HCT116 (cell line): ENCODE results near the gene KLHDC4. TPM values are rescaled to one million over a fixed set of nuclear protein-coding genes. Genes with fewer than 3 reads are reported as not detected.

Source experiments
- ATAC-seq: fragments of 200-7000 bp; cut with Tn5 transposase; 2 replicates; pipeline ENCODE4 v1.9.1; 2020; ENCODE audit warnings: mild to moderate bottlenecking, moderate library complexity
- BruUV-seq: library from RNA; stranded (reverse); fragments of 400-500 nt; replicated peaks from 2 replicates; lab custom pipeline; 2021; lab: Mats Ljungman, UMichigan
- CTCF ChIA-PET: fragments of 300-600 bp; sonication (Branson Sonifier 250); formaldehyde crosslinking; loops from one replicate; lab custom pipeline; 2021; ENCODE audit warnings: antibody characterized with exemption; lab: Charles Lee
- POLR2A ChIA-PET: fragments of 300-600, 350-600 bp; sonication (Branson Sonifier 250); formaldehyde crosslinking; loops from one replicate; lab custom pipeline; 2021; ENCODE audit warnings: antibody characterized with exemption; lab: Charles Lee
- RAD21 ChIA-PET, 2 experiments: fragments of 300-600 bp; sonication (Branson Sonifier 250); formaldehyde crosslinking; loops; one replicate each; lab custom pipeline; 2023; ENCODE audit warnings: low total read pairs in 2 of 2; ENCODE audit not compliant: uncharacterized antibody in 2 of 2, unreplicated experiment in 2 of 2, low non-redundant PET in 1 of 2; lab: Charles Lee
- DNase-seq: peaks from one replicate; pipeline ENCODE4 v3.0.0-alpha.2; 2010; ENCODE audit warnings: low read depth, low spot score
- H2AFZ ChIP-seq: fragments of 200-600 bp; shearing (Covaris generic), sonication (generic); 2 replicates; pipeline ENCODE4 v1.6.1; 2017; ENCODE audit warnings: low read depth, mixed run types, mixed read lengths, antibody characterized with exemption, low read length; ENCODE audit not compliant: poor library complexity, severe bottlenecking
- H3K27ac ChIP-seq: 2 replicates; pipeline ENCODE4 v1.5.1; 2012; ENCODE audit warnings: low read depth, low read length
- H3K27me3 ChIP-seq: fragments of 200-600 bp; sonication (generic); 2 replicates; pipeline ENCODE4 v1.6.1; 2016; ENCODE audit warnings: mixed run types, low read length, mixed read lengths; ENCODE audit not compliant: insufficient read depth
- H3K36me3 ChIP-seq, 2 experiments: fragments of 200-500 bp in 1 of 2; fragments of 200-600 bp in 1 of 2; sonication (Bioruptor generic) in 1 of 2; sonication (generic) in 1 of 2; 2 replicates each; pipeline versions ENCODE4 v1.5.1 to v1.6.1; 2014 to 2016; ENCODE audit warnings: low read length in 2 of 2, inconsistent platforms in 1 of 2, mixed read lengths in 1 of 2, mixed run types in 1 of 2; ENCODE audit not compliant: insufficient read depth in 2 of 2, control insufficient read depth in 1 of 2
- H3K4me1 ChIP-seq, 2 experiments: fragments of 200-600 bp in 1 of 2; sonication (generic) in 1 of 2; 2 replicates each; pipeline versions ENCODE4 v1.5.1 to v1.6.1; 2012 to 2017; ENCODE audit warnings: low read length in 2 of 2, inconsistent platforms in 1 of 2, mild to moderate bottlenecking in 1 of 2, mixed read lengths in 1 of 2, mixed run types in 1 of 2, moderate library complexity in 1 of 2; ENCODE audit not compliant: insufficient read depth in 2 of 2, control insufficient read depth in 1 of 2
- H3K4me2 ChIP-seq: fragments of 200-600 bp; sonication (generic); 2 replicates; pipeline ENCODE4 v1.6.1; 2017; ENCODE audit warnings: mixed run types, low read length, mixed read lengths
- H3K4me3 ChIP-seq, 2 experiments: fragments of 200-600 bp in 1 of 2; sonication (generic) in 1 of 2; replicated peaks in 1 of 2; 2 replicates each; pipeline ENCODE4 v1.5.1; 2011 to 2016; ENCODE audit warnings: low read length in 2 of 2, control low read depth in 1 of 2, low read depth in 1 of 2, mild to moderate bottlenecking in 1 of 2, mixed read lengths in 1 of 2, mixed run types in 1 of 2
- H3K79me2 ChIP-seq: fragments of 200-600 bp; sonication (generic); 2 replicates; pipeline ENCODE4 v1.6.1; 2017; ENCODE audit warnings: mild to moderate bottlenecking, mixed run types, low read length, moderate library complexity, mixed read lengths; ENCODE audit not compliant: insufficient read depth
- H3K9ac ChIP-seq: fragments of 200-600 bp; sonication (generic); 2 replicates; pipeline ENCODE4 v1.6.1; 2016; ENCODE audit warnings: low read length, mixed read lengths
- H3K9me2 ChIP-seq: fragments of 200-600 bp; sonication (generic), shearing (Covaris generic); 2 replicates; pipeline ENCODE4 v1.6.1; 2017; ENCODE audit warnings: mixed run types, mild to moderate bottlenecking, moderate library complexity; ENCODE audit not compliant: insufficient read depth
- H3K9me3 ChIP-seq, 2 experiments: fragments of 200-500 bp in 1 of 2; fragments of 200-600 bp in 1 of 2; sonication (Bioruptor generic) in 1 of 2; sonication (generic) in 1 of 2; 2 replicates each; pipeline ENCODE4 v1.6.1; 2014 to 2017; ENCODE audit warnings: low read length in 2 of 2, mixed read lengths in 2 of 2, inconsistent platforms in 1 of 2, low read depth in 1 of 2, mild to moderate bottlenecking in 1 of 2, mixed run types in 1 of 2, moderate library complexity in 1 of 2; ENCODE audit not compliant: control insufficient read depth in 1 of 2, insufficient read depth in 1 of 2
- H4K20me1 ChIP-seq: fragments of 200-600 bp; sonication (generic), shearing (Covaris generic); 2 replicates; pipeline ENCODE4 v1.6.1; 2017; ENCODE audit warnings: mixed run types, mild to moderate bottlenecking, moderate library complexity; ENCODE audit not compliant: insufficient read depth
- CEBPB ChIP-seq: IDR thresholded peaks from 2 replicates; pipeline ENCODE4 v1.6.1; 2012; ENCODE audit warnings: low read depth
- EGR1 ChIP-seq: IDR thresholded peaks from 2 replicates; pipeline ENCODE4 v1.6.1; 2012; ENCODE audit warnings: low read depth
- JUND ChIP-seq: IDR thresholded peaks from 2 replicates; pipeline ENCODE4 v1.6.1; 2012
- POLR2A ChIP-seq: IDR thresholded peaks from 2 replicates; pipeline ENCODE4 v1.7.0; 2011; ENCODE audit warnings: borderline replicate concordance; ENCODE audit not compliant: insufficient read depth, insufficient read length; ENCODE audit errors: extremely low read depth
- SP1 ChIP-seq: IDR thresholded peaks from 2 replicates; pipeline ENCODE4 v1.6.1; 2012; ENCODE audit warnings: low read depth
- SRF ChIP-seq: IDR thresholded peaks from 2 replicates; pipeline ENCODE4 v1.6.1; 2012; ENCODE audit warnings: low read depth
- intact Hi-C: fragments of 100-400 bp; cut with micrococcal nuclease; formaldehyde crosslinking; loops from 2 replicates; pipeline ENCODE4 v1.10.0; 2022
- total RNA-seq: library from RNA; stranded (reverse); gene quantifications from one replicate; pipeline ENCODE4 v1.2.1, GENCODE V29; 2021; ENCODE audit not compliant: unreplicated experiment
- TF ChIP-seq, protein P1 (sequence below): IDR thresholded peaks from 2 replicates; pipeline ENCODE4 v1.6.1; 2012
- TF ChIP-seq, protein P2 (sequence below): IDR thresholded peaks from 2 replicates; pipeline ENCODE4 v1.6.1; 2012
- TF ChIP-seq, protein P3 (sequence below), 3 experiments: fragments of 200-600 bp in 1 of 3; sonication (generic) in 1 of 3; IDR thresholded peaks in 2 of 3; conservative IDR thresholded peaks in 1 of 3; 2 replicates each; pipeline ENCODE4 v1.5.1; 2012 to 2017; ENCODE audit warnings: low read depth in 2 of 3, low read length in 2 of 3, antibody characterized with exemption in 1 of 3, borderline replicate concordance in 1 of 3, control low read depth in 1 of 3, mild to moderate bottlenecking in 1 of 3, mixed read lengths in 1 of 3, mixed run types in 1 of 3, moderate library complexity in 1 of 3; ENCODE audit not compliant: insufficient read depth in 1 of 3

Gene KLHDC4
- total RNA-seq, 1 experiment from 2014 or later, result 107 TPM

DNA sequence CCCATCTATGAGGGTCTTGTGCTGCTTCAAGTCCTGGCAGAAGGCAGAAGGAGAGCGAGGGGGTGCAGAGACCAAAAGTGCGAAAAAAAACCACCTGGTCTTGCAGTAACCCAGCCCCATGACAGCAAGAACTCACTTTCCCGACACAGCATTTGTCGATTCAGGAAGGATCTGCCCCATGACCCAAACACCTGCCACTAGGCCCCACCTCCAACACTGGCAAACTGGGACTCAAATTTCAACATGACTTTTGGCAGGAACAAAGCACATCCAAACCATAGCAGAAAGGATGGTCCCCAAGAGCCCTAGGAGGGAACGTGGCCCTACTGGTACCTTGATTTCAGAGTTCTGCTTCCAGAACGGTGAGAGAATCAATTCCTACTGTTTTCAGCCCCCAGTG is 34.7 kb upstream of the KLHDC4 start:
- H3K27ac ChIP-seq, result no peak overlapping the region
- ChIA-PET RAD21 (no interaction called here), CTCF (no interaction called here)

DNA sequence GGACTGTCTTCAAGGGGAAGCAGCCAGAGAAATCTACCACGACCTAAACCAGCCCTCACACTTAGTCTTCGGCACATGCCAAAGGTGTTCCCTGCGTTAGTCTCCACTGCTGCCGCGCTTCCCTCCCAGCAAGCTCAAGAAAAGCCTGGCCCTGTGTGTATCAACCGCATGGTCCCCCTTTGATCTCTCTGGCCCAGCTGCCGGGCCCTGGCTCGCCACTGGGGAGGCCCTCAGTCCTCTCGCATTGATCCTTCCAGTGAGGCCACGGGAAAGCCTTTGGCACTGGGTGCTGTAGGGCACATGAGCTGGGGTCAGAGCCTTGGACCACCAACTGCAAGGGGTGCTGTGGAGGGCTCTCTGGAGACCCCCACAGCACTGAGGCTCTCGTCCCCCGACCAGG is 29.6 kb upstream of the KLHDC4 start:
- no TSS peak for BruUV-seq
- Histone ChIP-seq H3K4me3 (no peak overlapping the region), H3K27ac (no peak overlapping the region), H3K79me2 (no peaks in the 10 kb centered on the region), H3K36me3 (no peaks in the 10 kb centered on the region), H3K9ac (no peak overlapping the region), H2AFZ (no peak overlapping the region), H3K4me2 (no peak overlapping the region), H3K9me2 (no peaks in the 10 kb centered on the region), H3K27me3 (no peaks in the 10 kb centered on the region), H3K4me1 (peaks cover under 1 to 6% of the 10 kb centered on the region in 2 experiments; a peak in 2 of 4 replicates), H3K9me3 (no peaks in the 10 kb centered on the region), H4K20me1 (no peaks in the 10 kb centered on the region)
- ChIA-PET POLR2A (interaction anchor here (1.0 to 1.3 kb wide), 2 partner anchors 11 to 73 kb away, joined by 3 to 5 read pairs; partner anchors contain the start of gene SLC7A5), CTCF (no interaction called here), RAD21 (no interaction called here)
- DNase-seq (no peak), ATAC-seq (no peak)
- intact Hi-C loops, result no loop called here
- TF ChIP-seq, protein P1, sequence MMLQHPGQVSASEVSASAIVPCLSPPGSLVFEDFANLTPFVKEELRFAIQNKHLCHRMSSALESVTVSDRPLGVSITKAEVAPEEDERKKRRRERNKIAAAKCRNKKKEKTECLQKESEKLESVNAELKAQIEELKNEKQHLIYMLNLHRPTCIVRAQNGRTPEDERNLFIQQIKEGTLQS, result no peak
- no peak for TF ChIP-seq EGR1
- TF ChIP-seq, protein P2, sequence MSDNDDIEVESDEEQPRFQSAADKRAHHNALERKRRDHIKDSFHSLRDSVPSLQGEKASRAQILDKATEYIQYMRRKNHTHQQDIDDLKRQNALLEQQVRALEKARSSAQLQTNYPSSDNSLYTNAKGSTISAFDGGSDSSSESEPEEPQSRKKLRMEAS, result no peak

More for the DNA sequence above, 34.7 kb upstream of the KLHDC4 start:
- H3K27me3 ChIP-seq, result no peaks in the 10 kb centered on the region
- H3K36me3 ChIP-seq, result no peaks in the 10 kb centered on the region
- no peak overlapping the region for H3K4me2 ChIP-seq
- H3K79me2 ChIP-seq, result no peaks in the 10 kb centered on the region
- intact Hi-C loops, result no loop called here
- H3K4me3 ChIP-seq, result no peak overlapping the region
- no peaks in the 10 kb centered on the region for H3K9me2 ChIP-seq
- POLR2A ChIA-PET, result no interaction called here
- H3K9ac ChIP-seq, result no peak overlapping the region
- H3K4me1 ChIP-seq, result no peaks in the 10 kb centered on the region
- no peaks in the 10 kb centered on the region for H4K20me1 ChIP-seq
- no peaks in the 10 kb centered on the region for H3K9me3 ChIP-seq
- no peak for DNase-seq
- no peak for ATAC-seq
- no peak for TF ChIP-seq JUND
- no peak for TF ChIP-seq SRF
- TF ChIP-seq CEBPB, result no peak
- TF ChIP-seq SP1, result no peak
- no peak for TF ChIP-seq POLR2A
- TF ChIP-seq, protein P3, sequence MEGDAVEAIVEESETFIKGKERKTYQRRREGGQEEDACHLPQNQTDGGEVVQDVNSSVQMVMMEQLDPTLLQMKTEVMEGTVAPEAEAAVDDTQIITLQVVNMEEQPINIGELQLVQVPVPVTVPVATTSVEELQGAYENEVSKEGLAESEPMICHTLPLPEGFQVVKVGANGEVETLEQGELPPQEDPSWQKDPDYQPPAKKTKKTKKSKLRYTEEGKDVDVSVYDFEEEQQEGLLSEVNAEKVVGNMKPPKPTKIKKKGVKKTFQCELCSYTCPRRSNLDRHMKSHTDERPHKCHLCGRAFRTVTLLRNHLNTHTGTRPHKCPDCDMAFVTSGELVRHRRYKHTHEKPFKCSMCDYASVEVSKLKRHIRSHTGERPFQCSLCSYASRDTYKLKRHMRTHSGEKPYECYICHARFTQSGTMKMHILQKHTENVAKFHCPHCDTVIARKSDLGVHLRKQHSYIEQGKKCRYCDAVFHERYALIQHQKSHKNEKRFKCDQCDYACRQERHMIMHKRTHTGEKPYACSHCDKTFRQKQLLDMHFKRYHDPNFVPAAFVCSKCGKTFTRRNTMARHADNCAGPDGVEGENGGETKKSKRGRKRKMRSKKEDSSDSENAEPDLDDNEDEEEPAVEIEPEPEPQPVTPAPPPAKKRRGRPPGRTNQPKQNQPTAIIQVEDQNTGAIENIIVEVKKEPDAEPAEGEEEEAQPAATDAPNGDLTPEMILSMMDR (IDR thresholded peaks at IDR 0.05 in 2 of 3, conservative IDR thresholded peaks at IDR 0.05 in 1 of 3; ENCODE audit: borderline replicate concordance in 1 of 3, insufficient read depth in 1 of 3, low read depth in 2 of 3, low read length in 2 of 3), result no peak
- BruUV-seq, result no TSS peak
- no peak overlapping the region for H2AFZ ChIP-seq
